GM19240 (cell line): ENCODE results near the gene PDE10A.

Experiments
- DNase-seq: peaks from one replicate; pipeline ENCODE4 v3.0.0; 2011; ENCODE audit warnings: low spot score; ENCODE audit not compliant: insufficient read length

PDE10A gene

GRCh38 chr6:165678904-165679303, 15.9 kb upstream of the PDE10A start:
- no peak for DNase-seq

- no peak for DNase-seq
Observed at GRCh38 chr6:165678429-165678828, 15.4 kb upstream of the PDE10A start.

GRCh38 chr6:165677091-165677490, 14.1 kb upstream of the PDE10A start:
- DNase-seq: no peak

- no peak for DNase-seq
Observed at GRCh38 chr6:165676435-165677068, 13.5 kb upstream of the PDE10A start.

- no peak for DNase-seq
Observed at GRCh38 chr6:165675120-165675519, 12.1 kb upstream of the PDE10A start.

GRCh38 chr6:165674155-165675029, 11.4 kb upstream of the PDE10A start:
- DNase-seq: no peak

GRCh38 chr6:165671222-165671768, 8.3 kb upstream of the PDE10A start:
- no peak for DNase-seq

- no peak for DNase-seq
Observed at GRCh38 chr6:165668951-165669350, 5.9 kb upstream of the PDE10A start.

- no peak for DNase-seq
Observed at GRCh38 chr6:165665384-165665672, 2.3 kb upstream of the PDE10A start.

GRCh38 chr6:165664559-165665383, 1.7 kb upstream of the PDE10A start:
- no peak for DNase-seq

- no peak for DNase-seq
Observed at GRCh38 chr6:165663736-165664558, 906 bp upstream of the PDE10A start.

GRCh38 chr6:165663377-165663735, 315 bp upstream of the PDE10A start:
- no peak for DNase-seq

- no peak for DNase-seq
Observed at GRCh38 chr6:165662041-165662748, 846 bp downstream of the PDE10A start.

- no peak for DNase-seq
Observed at GRCh38 chr6:165661664-165662025, 1.4 kb downstream of the PDE10A start.

- DNase-seq: no peak
Observed at GRCh38 chr6:165660857-165661663, 2.0 kb downstream of the PDE10A start.

GRCh38 chr6:165659945-165660856, 2.8 kb downstream of the PDE10A start:
- no peak for DNase-seq

GRCh38 chr6:165658395-165659058, 4.5 kb downstream of the PDE10A start:
- DNase-seq: no peak

GRCh38 chr6:165657325-165657680, 5.7 kb downstream of the PDE10A start:
- no peak for DNase-seq
